Measurements from ENCODE around the gene NAA16. TPM values are rescaled to one million over a fixed set of nuclear protein-coding genes. Genes with fewer than 3 reads are reported as not detected.

NAA16 gene
- total and polyA plus RNA-seq, 10 of the 15 experiments (the other 5 are each of a cell fraction or from before 2014, with no cell fraction given), result 5.4 to 18.5 (median 13.2) TPM

DNA sequence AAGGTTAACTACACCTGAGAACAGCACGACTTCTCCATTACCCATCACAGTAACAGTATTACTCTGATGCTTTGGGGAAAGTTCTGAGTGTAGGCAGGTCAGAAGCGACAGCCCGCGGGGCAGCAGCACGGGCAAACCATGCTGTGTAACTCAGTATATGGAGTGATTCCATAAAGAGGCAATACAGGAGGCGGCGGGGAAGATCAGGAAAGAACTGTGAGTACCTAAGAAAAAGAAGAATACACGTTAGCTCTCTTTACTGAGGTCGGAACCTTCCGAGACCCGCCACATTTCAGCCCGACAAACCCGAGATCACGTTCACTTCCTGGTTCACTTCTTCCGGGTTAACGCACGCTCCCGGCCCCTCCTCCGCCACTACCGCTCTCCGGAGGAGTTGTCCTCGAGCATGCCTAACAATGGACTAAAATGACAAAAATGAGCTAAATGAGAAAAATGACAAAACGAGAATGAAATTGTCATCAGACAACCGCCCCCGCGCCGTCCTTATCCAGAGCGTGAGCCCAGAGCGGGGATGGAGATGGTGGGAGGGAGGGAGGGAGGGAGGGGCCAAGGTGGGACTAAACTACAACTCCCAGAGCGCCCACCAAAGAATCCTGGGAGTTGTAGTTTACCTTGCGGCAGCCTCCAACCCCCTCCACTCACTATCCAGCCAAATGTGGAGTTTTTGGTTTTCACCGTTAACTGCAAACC is 47.7 kb upstream of the NAA16 start, which contains the start of gene MTRF1:
Gene MTRF1, minus strand, starts transcription at position 316 of the 711 bp plus-strand sequence. CDS start 2,669 bp downstream, outside the sequence.
- peak within 1 kb of the TSS; percentile 82 for H3K9ac ChIP-seq (ENCODE audit: control insufficient read depth, insufficient read depth, low read length)
- POLR2A ChIA-PET, result interaction anchor here (0.5 kb wide), 1 partner anchor 502 kb away, joined by 3 read pairs; no protein-coding TSS in a partner anchor
- peak within 1 kb of the TSS; percentile 94 for H3K4me3 ChIP-seq
- no peaks in the 10 kb centered on the region; a peak in 1 of 4 replicates for H3K36me3 ChIP-seq (ENCODE audit: control insufficient read depth in 2 of 2, insufficient read depth in 2 of 2, low read length in 1 of 2)
- FAIRE-seq (peak; percentile 66), DNase-seq (ENCODE audit: low read depth, low spot score) (peak; percentile 61), ATAC-seq (peak; percentile 97)
- intact Hi-C loops (cut with micrococcal nuclease; ENCODE audit: unreplicated experiment), result loop anchor here (2.0 kb wide), 1 partner anchor 51 kb away; no protein-coding TSS in a partner anchor
- H3K27ac ChIP-seq (ENCODE audit: control insufficient read depth, insufficient read depth), result peak within 1 kb of the TSS; percentile 80
- no peaks in the 10 kb centered on the region for H3K27me3 ChIP-seq (replicated peaks in 1 of 2; ENCODE audit: control insufficient read depth in 2 of 2, insufficient read depth in 2 of 2, low read length in 1 of 2)
- RAD21 ChIA-PET (ENCODE audit: unreplicated experiment), result interaction anchor here (1.3 to 1.5 kb wide), 2 partner anchors 9 to 49 kb away, joined by 3 to 4 read pairs; no protein-coding TSS in a partner anchor
- peak within 1 kb of the TSS; percentile 95 for H2AFZ ChIP-seq (ENCODE audit: control insufficient read depth, low read depth, low read length)
- peaks cover 4% of the 10 kb centered on the region; the same call in 1 of the 2 replicates for H3K79me2 ChIP-seq (ENCODE audit: control insufficient read depth, insufficient read depth, low read length)
- CTCF ChIA-PET, result interaction anchor here (0.7 to 1.2 kb wide), 3 partner anchors 9 to 474 kb away, joined by 3 read pairs; partner anchors contain the start of gene SLC25A15
- no peaks in the 10 kb centered on the region for H3K4me1 ChIP-seq (ENCODE audit: control insufficient read depth, insufficient read depth, low read length)
- H3K9me3 ChIP-seq (replicated peaks; ENCODE audit: control insufficient read depth, insufficient read depth, low read length), result peaks cover 3% of the 10 kb centered on the region; the same call in 2 of the 3 replicates
- WGBS (ENCODE audit: insufficient coverage, insufficient replicate concordance, low lambda C conversion rate, missing lambda C conversion rate), result under 1% methylated on average over 26 of the region's 32 CpGs
- peak within 1 kb of the TSS; percentile 70 for H3K4me2 ChIP-seq (ENCODE audit: control insufficient read depth, insufficient read depth)
- in situ Hi-C loops (cut with MboI), result no loop called here
- SMC1A ChIA-PET (ENCODE audit: uncharacterized antibody, unreplicated experiment), result interaction anchor here (1.0 to 1.9 kb wide), 6 partner anchors 8 to 134 kb away, joined by 3 to 8 read pairs (median 5); no protein-coding TSS in a partner anchor
- H4K20me1 ChIP-seq (ENCODE audit: control insufficient read depth, insufficient read depth), result no peaks in the 10 kb centered on the region
- no TSS peak for BruUV-seq (replicated peaks)
- TF ChIP-seq POLR2AphosphoS5 (IDR thresholded peaks at IDR 0.05; ENCODE audit: low read length), result peak; percentile 88
- no peak for TF ChIP-seq JUNB (IDR thresholded peaks at IDR 0.05)
- 0 out of 2 replicates have a peak, but pooled peaks have one; percentile 18 for TF ChIP-seq TCF12 (IDR thresholded peaks at IDR 0.05; ENCODE audit: low read depth, low read length)
- TF ChIP-seq CEBPZ (IDR thresholded peaks at IDR 0.05; ENCODE audit: low read depth, low read length), result no peak
- TF ChIP-seq MXI1 (IDR thresholded peaks at IDR 0.05; ENCODE audit: low read depth, low read length), result peak; percentile 87; the same call in 1 of the 2 replicates
- TF ChIP-seq MTA3 (IDR thresholded peaks at IDR 0.05; ENCODE audit: borderline replicate concordance, low read length), result no peak
- TF ChIP-seq ZSCAN29 (IDR thresholded peaks at IDR 0.05), result no peak
- TF ChIP-seq PBX3 (IDR thresholded peaks at IDR 0.05; ENCODE audit: insufficient replicate concordance, low read depth, low read length), result no peak
- TF ChIP-seq HDAC6 (IDR thresholded peaks at IDR 0.05; ENCODE audit: unreplicated experiment), result no peak
- TF ChIP-seq PAX5 (IDR thresholded peaks at IDR 0.05; ENCODE audit: borderline replicate concordance, low read depth, low read length), result 0 out of 2 replicates have a peak, but pooled peaks have one; percentile 18
- TF ChIP-seq BHLHE40 (IDR thresholded peaks at IDR 0.05; ENCODE audit: borderline replicate concordance in 1 of 2, low read depth in 2 of 2, low read length in 1 of 2), result peak; percentile 84 to 89
- TF ChIP-seq NBN (IDR thresholded peaks at IDR 0.05), result peak; percentile 85; the same call in 1 of the 2 replicates
- TF ChIP-seq CHD2 (IDR thresholded peaks at IDR 0.05; ENCODE audit: borderline replicate concordance, low read depth, low read length), result peak; percentile 71
- TF ChIP-seq POU2F2 (IDR thresholded peaks at IDR 0.05; ENCODE audit: borderline replicate concordance, low read depth, low read length), result peak; percentile 70; the same call in 2 of the 3 replicates
- peak; percentile 64 for TF ChIP-seq TARDBP (IDR thresholded peaks at IDR 0.05; ENCODE audit: borderline replicate concordance)

Data from GM12878 (cell line).